ENCODE measurements around the gene IL1F10. TPM values are rescaled to one million over a fixed set of nuclear protein-coding genes. Genes with fewer than 3 reads are reported as not detected.

The IL1F10 gene
- total and polyA plus RNA-seq, 4 donors = not detected

- Histone ChIP-seq H3K27me3 (ENCODE audit: control insufficient read depth in 4 of 4, insufficient read depth in 4 of 4, low read length in 3 of 4) (no peaks in the 10 kb centered on the region), H3K27ac (ENCODE audit: low read depth in 1 of 2, low read length in 2 of 2) (no peak overlapping the region), H3K9ac (ENCODE audit: low read depth in 1 of 2, low read length in 2 of 2) (no peak overlapping the region), H3K9me3 (ENCODE audit: control insufficient read depth in 4 of 4, low read length in 3 of 4) (no peaks in the 10 kb centered on the region), H3K4me1 (ENCODE audit: control insufficient read depth in 4 of 4, insufficient read depth in 4 of 4, low read length in 3 of 4) (peaks cover 0 to 10% (median 1%) of the 10 kb centered on the region in 4 donors), H3K36me3 (ENCODE audit: control insufficient read depth in 4 of 4, insufficient read depth in 3 of 4, low read depth in 1 of 4, low read length in 3 of 4) (no peaks in the 10 kb centered on the region), H3K4me3 (ENCODE audit: low read depth in 1 of 3, low read length in 3 of 3) (no peak overlapping the region)
- TF ChIP-seq TAF1 (conservative IDR thresholded peaks at IDR 0.05) (no peak), FOXA1 (IDR thresholded peaks at IDR 0.05) (no peak), ZBTB33 (IDR thresholded peaks at IDR 0.05) (no peak), RXRA (IDR thresholded peaks at IDR 0.05) (no peak), FOXA2 (IDR thresholded peaks at IDR 0.05) (no peak), JUND (IDR thresholded peaks at IDR 0.05) (no peak), SP1 (IDR thresholded peaks at IDR 0.05) (no peak), MAX (IDR thresholded peaks at IDR 0.05) (no peak), YY1 (IDR thresholded peaks at IDR 0.05) (no peak), HNF4G (IDR thresholded peaks at IDR 0.05) (no peak), CTCF (IDR thresholded peaks at IDR 0.05; ENCODE audit: low read depth, low read length, missing input control) (no peak), EGR1 (IDR thresholded peaks at IDR 0.05; ENCODE audit: low read depth in 2 of 2) (no peak), GABPA (IDR thresholded peaks at IDR 0.05 in 1 of 2, conservative IDR thresholded peaks at IDR 0.05 in 1 of 2) (no peak), REST (IDR thresholded peaks at IDR 0.05) (no peak), ATF3 (IDR thresholded peaks at IDR 0.05) (no peak), RAD21 (IDR thresholded peaks at IDR 0.05) (no peak), NR2F2 (IDR thresholded peaks at IDR 0.05) (no peak), HNF4A (conservative IDR thresholded peaks at IDR 0.05) (no peak)
- WGBS = 75% methylated on average over 3 of the region's 3 CpGs
- DNase-seq (ENCODE audit: low spot score) = no peak
Measured at GRCh38 chr2:113113807-113114206, 46.0 kb downstream of the IL1F10 start.

Data from liver (tissue), 9 donors.